Thoracic aorta (tissue), 2 donors: ENCODE measurements around the gene KCNJ15. TPM values are rescaled to one million over a fixed set of nuclear protein-coding genes. Genes with fewer than 3 reads are reported as not detected.
A peak's percentile ranks its signal among the peaks of the same experiment; 100 is the strongest.

Source experiments
- ATAC-seq: fragments of 150-250 bp; one replicate; pipeline ENCODE4 v1.8.0; 2017; ENCODE audit warnings: low read depth; ENCODE audit not compliant: insufficient number of reproducible peaks, low FRiP score
- DNase-seq: peaks from one replicate; pipeline ENCODE4 v3.0.0-alpha.2; 2020; ENCODE audit warnings: low spot score
- H3K27ac ChIP-seq, 2 donors: fragments of 200-600 bp; sonication (generic); 1 replicate in 1 of 2; 2 replicates in 1 of 2; pipeline ENCODE4 v1.5.1; 2016; ENCODE audit warnings: mild to moderate bottlenecking in 2 of 2, moderate library complexity in 2 of 2
- H3K27me3 ChIP-seq: fragments of 200-600 bp; sonication (generic); replicated peaks from 2 replicates; pipeline ENCODE4 v1.6.0; 2016; ENCODE audit warnings: mild to moderate bottlenecking; ENCODE audit not compliant: insufficient read depth
- H3K36me3 ChIP-seq: fragments of 200-600 bp; sonication (generic); one replicate; pipeline ENCODE4 v1.5.1; 2016
- H3K4me1 ChIP-seq, 2 donors: fragments of 200-600 bp; sonication (generic); 1 replicate in 1 of 2; 2 replicates in 1 of 2; pipeline versions ENCODE4 v1.5.1 to v1.6.0; 2016; ENCODE audit warnings: low read depth in 2 of 2, mild to moderate bottlenecking in 1 of 2; ENCODE audit not compliant: control insufficient read depth in 1 of 2
- H3K4me3 ChIP-seq: fragments of 200-600 bp; sonication (generic); 2 replicates; pipeline ENCODE4 v1.5.1; 2016; ENCODE audit warnings: mild to moderate bottlenecking
- H3K9me3 ChIP-seq: fragments of 200-600 bp; sonication (generic); 2 replicates; pipeline ENCODE4 v1.5.1; 2016
- total RNA-seq, 2 donors: library from RNA; depleted of rRNA; stranded (reverse); fragments of >200 nt; gene quantifications; one replicate each; pipeline versions ENCODE4 v1.1.0 to v1.2.3, GENCODE V29; 2016
- TF ChIP-seq, protein P1 (sequence below): fragments of 200-600 bp; sonication (generic); IDR thresholded peaks from one replicate; pipeline ENCODE4 v1.5.1; 2019; ENCODE audit warnings: antibody characterized with exemption

Gene KCNJ15
- total RNA-seq, 2 donors from 2014 or later, result 0.41 to 1.8 TPM

DNA sequence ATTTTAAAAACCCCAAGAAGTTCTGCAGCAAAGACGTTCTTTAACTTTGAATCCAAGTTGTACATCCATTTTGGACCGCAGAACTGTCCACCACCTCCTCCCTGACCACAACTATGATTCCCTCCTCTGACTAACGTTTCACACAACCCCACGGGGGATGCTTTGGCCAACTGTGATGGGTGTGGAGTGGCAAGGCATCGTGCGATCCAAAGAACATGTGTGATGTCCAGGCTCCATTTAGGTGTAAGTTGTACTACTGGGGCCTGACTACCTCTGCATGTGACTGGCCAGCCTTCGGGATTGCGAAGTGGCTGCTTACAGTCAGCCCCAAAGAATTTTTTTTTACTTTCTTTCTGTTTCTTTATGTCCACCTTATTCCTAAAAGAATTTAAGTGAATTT is 6.7 kb downstream of the KCNJ15 start:
- H3K27me3 ChIP-seq, result no peaks in the 10 kb centered on the region
- peaks cover 3 to 59% of the 10 kb centered on the region in 2 donors for H3K4me1 ChIP-seq
- ATAC-seq (no peak), DNase-seq (no peak)
- H3K9me3 ChIP-seq, result no peaks in the 10 kb centered on the region
- H3K27ac ChIP-seq, result peak overlapping the region in 1 of 2 donors; percentile 31
- TF ChIP-seq, protein P1, sequence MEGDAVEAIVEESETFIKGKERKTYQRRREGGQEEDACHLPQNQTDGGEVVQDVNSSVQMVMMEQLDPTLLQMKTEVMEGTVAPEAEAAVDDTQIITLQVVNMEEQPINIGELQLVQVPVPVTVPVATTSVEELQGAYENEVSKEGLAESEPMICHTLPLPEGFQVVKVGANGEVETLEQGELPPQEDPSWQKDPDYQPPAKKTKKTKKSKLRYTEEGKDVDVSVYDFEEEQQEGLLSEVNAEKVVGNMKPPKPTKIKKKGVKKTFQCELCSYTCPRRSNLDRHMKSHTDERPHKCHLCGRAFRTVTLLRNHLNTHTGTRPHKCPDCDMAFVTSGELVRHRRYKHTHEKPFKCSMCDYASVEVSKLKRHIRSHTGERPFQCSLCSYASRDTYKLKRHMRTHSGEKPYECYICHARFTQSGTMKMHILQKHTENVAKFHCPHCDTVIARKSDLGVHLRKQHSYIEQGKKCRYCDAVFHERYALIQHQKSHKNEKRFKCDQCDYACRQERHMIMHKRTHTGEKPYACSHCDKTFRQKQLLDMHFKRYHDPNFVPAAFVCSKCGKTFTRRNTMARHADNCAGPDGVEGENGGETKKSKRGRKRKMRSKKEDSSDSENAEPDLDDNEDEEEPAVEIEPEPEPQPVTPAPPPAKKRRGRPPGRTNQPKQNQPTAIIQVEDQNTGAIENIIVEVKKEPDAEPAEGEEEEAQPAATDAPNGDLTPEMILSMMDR, result no peak
- no peaks in the 10 kb centered on the region for H3K36me3 ChIP-seq
- no peak overlapping the region for H3K4me3 ChIP-seq

DNA sequence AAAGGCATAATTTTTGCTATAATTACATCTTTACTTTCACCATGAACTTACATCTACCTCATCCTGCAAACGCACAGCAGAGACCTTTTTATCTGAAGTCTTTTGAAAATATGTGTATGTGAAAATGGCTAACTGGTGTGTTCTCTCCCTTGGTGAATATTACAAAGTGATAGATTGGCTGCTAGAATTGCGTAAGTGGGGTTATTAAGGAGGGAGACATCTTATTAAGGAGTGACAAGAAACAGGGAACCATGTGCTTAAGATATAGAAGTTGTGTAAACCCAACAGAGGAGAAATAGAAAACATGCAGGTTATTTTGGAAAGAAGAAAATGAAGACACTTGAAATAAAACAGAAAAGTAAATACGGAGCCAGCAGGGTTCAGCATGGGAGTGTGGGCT is 7.8 kb downstream of the KCNJ15 start:
- DNase-seq, result no peak
- TF ChIP-seq, protein P1, result no peak
- no peak overlapping the region for H3K4me3 ChIP-seq
- no peak for ATAC-seq
- peak overlapping the region in 1 of 2 donors; percentile 31 for H3K27ac ChIP-seq
- H3K36me3 ChIP-seq, result no peaks in the 10 kb centered on the region
- H3K27me3 ChIP-seq, result no peaks in the 10 kb centered on the region
- H3K9me3 ChIP-seq, result no peaks in the 10 kb centered on the region
- H3K4me1 ChIP-seq, result peaks cover 3 to 59% of the 10 kb centered on the region in 2 donors

DNA sequence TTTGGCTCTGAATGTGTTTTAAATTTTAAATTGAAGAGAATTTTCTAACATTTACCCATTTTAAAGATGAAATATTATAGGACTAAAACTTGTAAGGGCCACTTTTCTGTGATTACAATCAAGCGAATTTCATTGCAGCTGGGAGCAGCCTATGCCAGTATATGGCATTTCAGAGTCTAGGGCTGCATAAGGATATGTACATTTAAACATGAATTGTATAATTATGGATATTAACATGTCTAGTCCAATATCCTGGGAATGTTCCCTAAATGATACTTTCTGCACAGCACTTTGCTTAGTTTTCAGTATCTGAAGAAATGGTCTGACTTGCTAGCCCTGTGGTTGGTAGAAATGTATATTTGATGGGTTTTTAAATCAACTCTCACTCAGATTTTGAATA is 8.4 kb downstream of the KCNJ15 start:
- H3K9me3 ChIP-seq, result no peaks in the 10 kb centered on the region
- H3K4me1 ChIP-seq, result peaks cover 3 to 63% of the 10 kb centered on the region in 2 donors
- ATAC-seq, result no peak
- H3K4me3 ChIP-seq, result no peak overlapping the region
- H3K27me3 ChIP-seq, result no peaks in the 10 kb centered on the region
- DNase-seq, result no peak
- no peaks in the 10 kb centered on the region for H3K36me3 ChIP-seq
- H3K27ac ChIP-seq, result no peak overlapping the region
- TF ChIP-seq, protein P1, result no peak

DNA sequence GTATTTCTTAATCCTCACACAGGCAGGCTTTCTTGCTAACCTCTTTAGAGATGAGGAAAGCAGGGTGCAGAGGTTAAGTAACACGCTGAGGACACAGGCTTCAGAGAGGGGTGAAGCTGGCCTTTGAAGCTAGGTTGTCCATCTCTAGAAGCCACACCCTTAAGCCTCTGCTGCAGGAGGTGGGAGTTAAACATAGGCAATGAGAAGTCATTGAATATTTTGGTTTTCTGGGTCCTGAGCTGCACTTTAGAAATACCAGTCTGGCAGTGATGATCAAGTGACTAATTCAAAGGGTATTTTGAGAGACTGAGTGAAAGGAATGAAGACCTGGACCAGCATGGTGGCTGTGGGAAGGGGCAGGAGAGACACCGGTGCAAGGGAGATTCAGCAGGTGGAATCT is 9.9 kb downstream of the KCNJ15 start:
- no peak for ATAC-seq
- no peaks in the 10 kb centered on the region for H3K36me3 ChIP-seq

DNA sequence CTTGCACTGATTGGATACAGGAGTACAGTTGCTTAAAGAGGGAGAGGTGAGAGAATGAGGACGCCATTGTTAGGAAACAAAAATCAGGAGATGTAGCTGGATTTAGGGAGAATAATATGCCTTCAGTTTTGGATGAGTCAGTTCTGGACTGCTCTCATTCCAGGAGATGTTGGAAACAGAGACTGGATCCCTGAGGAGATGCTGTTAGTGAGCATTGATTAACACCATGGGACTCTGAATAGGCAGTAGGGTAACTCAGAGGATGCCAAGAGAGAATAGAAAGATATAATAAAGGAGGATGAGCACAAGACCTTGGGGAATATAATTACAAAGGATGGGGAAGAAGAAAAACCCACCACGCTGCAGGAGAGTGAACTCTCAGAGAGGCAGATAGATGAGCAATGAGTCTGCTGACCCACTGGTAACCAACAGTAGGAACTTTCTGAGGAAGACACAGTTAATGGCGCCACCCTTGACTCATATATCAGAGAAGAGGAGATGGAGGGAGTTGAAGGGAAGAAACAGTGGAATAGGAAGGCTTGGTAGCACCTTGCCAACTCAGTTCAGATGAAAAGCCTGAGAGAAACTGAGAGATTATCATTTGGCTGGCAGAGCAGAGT is 10.5 kb downstream of the KCNJ15 start:
- no peaks in the 10 kb centered on the region for H3K9me3 ChIP-seq
- H3K4me1 ChIP-seq, result peaks cover 3 to 55% of the 10 kb centered on the region in 2 donors
- ATAC-seq (no peak), DNase-seq (no peak)
- no peaks in the 10 kb centered on the region for H3K36me3 ChIP-seq
- no peak overlapping the region for H3K27ac ChIP-seq
- TF ChIP-seq, protein P1, result no peak
- no peaks in the 10 kb centered on the region for H3K27me3 ChIP-seq
- H3K4me3 ChIP-seq, result no peak overlapping the region

More for the DNA sequence above, 9.9 kb downstream of the KCNJ15 start:
- no peak for DNase-seq
- Histone ChIP-seq H3K4me3 (no peak overlapping the region), H3K27me3 (no peaks in the 10 kb centered on the region), H3K27ac (peak overlapping the region in 1 of 2 donors; percentile 1), H3K9me3 (no peaks in the 10 kb centered on the region), H3K4me1 (peaks cover 3 to 61% of the 10 kb centered on the region in 2 donors)
- TF ChIP-seq, protein P1, result no peak
